ENCODE data around the gene NBEAL2.

- TF ChIP-seq POLR2A (IDR thresholded peaks at IDR 0.05; ENCODE audit: low read depth, low read length) (no peak), CTCF (conservative IDR thresholded peaks at IDR 0.05; ENCODE audit: low read depth, low read length) (no peak), CEBPB (IDR thresholded peaks at IDR 0.05; ENCODE audit: low read depth, low read length) (no peak), MAZ (IDR thresholded peaks at IDR 0.05; ENCODE audit: borderline replicate concordance, low read depth, low read length) (no peak), BHLHE40 (IDR thresholded peaks at IDR 0.05; ENCODE audit: low read depth, low read length) (no peak), NFE2L2 (IDR thresholded peaks at IDR 0.05; ENCODE audit: low read depth, low read length) (no peak), USF2 (IDR thresholded peaks at IDR 0.05; ENCODE audit: low read depth, low read length) (no peak), MXI1 (IDR thresholded peaks at IDR 0.05; ENCODE audit: borderline replicate concordance, low read depth, low read length) (no peak), RAD21 (IDR thresholded peaks at IDR 0.05; ENCODE audit: low read length) (no peak), CHD1 (IDR thresholded peaks at IDR 0.05; ENCODE audit: low read depth, low read length) (no peak), SMC3 (IDR thresholded peaks at IDR 0.05; ENCODE audit: low read depth, low read length) (no peak)
Observed at GRCh38 chr3:46971151-46971550, 8.3 kb upstream of the NBEAL2 start.
